K562 (cell line): Measurements from ENCODE around the gene KCNC3. TPM values are rescaled to one million over a fixed set of nuclear protein-coding genes. Genes with fewer than 3 reads are reported as not detected.

Experiments used
- DIDO1 ChIP-seq: fragments of 450-650 bp; IDR thresholded peaks from 2 replicates; pipeline ENCODE4 v1.6.1; 2016; ENCODE audit warnings: low read depth, missing biosample characterization, missing genetic modification characterization
- DMBX1 ChIP-seq: fragments of 250-450 bp; sonication (Bioruptor Pico); IDR thresholded peaks from 2 replicates; pipeline ENCODE4 v1.8.0; 2022; ENCODE audit warnings: inconsistent platforms, mild to moderate bottlenecking, moderate library complexity, borderline replicate concordance
- EHMT2 ChIP-seq: fragments of 450-650 bp; IDR thresholded peaks from 2 replicates; pipeline ENCODE4 v1.6.1; 2018; ENCODE audit warnings: antibody characterized with exemption
- ELF4 ChIP-seq: fragments of 450-650 bp; formaldehyde crosslinking; IDR thresholded peaks from 2 replicates; pipeline ENCODE4 v1.4.0; 2022; ENCODE audit warnings: missing genetic modification characterization
- HDAC1 ChIP-seq, 2 experiments: fragments of 450-650 bp; IDR thresholded peaks; 2 replicates each; pipeline ENCODE4 v1.6.1; 2016 to 2017; ENCODE audit warnings: inconsistent platforms in 1 of 2, mild to moderate bottlenecking in 1 of 2, moderate library complexity in 1 of 2
- KDM1A ChIP-seq, 2 experiments: fragments of 450-650 bp; IDR thresholded peaks; 2 replicates each; pipeline ENCODE4 v1.6.1; 2016; ENCODE audit warnings: mild to moderate bottlenecking in 2 of 2
- L3MBTL2 ChIP-seq: fragments of 450-650 bp; IDR thresholded peaks from 2 replicates; pipeline ENCODE4 v1.6.1; 2016; ENCODE audit warnings: mild to moderate bottlenecking, moderate library complexity
- POLR2B ChIP-seq: fragments of 450-650 bp; IDR thresholded peaks from 2 replicates; pipeline ENCODE4 v1.6.1; 2018; ENCODE audit warnings: low read depth; ENCODE audit not compliant: partially characterized antibody
- SMARCE1 ChIP-seq: fragments of 450-650 bp; IDR thresholded peaks from 2 replicates; pipeline ENCODE4 v1.7.1; 2016; ENCODE audit warnings: mild to moderate bottlenecking
- SNIP1 ChIP-seq: fragments of 450-650 bp; IDR thresholded peaks from 2 replicates; pipeline ENCODE4 v1.7.1; 2017; ENCODE audit warnings: low read depth, mild to moderate bottlenecking
- TCF7L2 ChIP-seq: fragments of 150-350 bp; IDR thresholded peaks from 2 replicates; pipeline ENCODE4 v1.6.1; 2016; ENCODE audit warnings: low read depth, mild to moderate bottlenecking, low read length, moderate library complexity
- XRCC5 ChIP-seq: fragments of 200-400 bp; formaldehyde crosslinking; IDR thresholded peaks from 2 replicates; pipeline ENCODE4 v1.6.1; 2017; ENCODE audit warnings: low read depth, mild to moderate bottlenecking, low read length
- ZBTB17 ChIP-seq: fragments of 450-650 bp; formaldehyde crosslinking; IDR thresholded peaks from 2 replicates; pipeline ENCODE4 v1.4.0; 2020; ENCODE audit warnings: mild to moderate bottlenecking
- ZBTB26 ChIP-seq: fragments of 450-650 bp; formaldehyde crosslinking; IDR thresholded peaks from 2 replicates; pipeline ENCODE4 v1.4.0; 2022; ENCODE audit warnings: missing genetic modification characterization
- ZNF282 ChIP-seq: sonication (generic); formaldehyde crosslinking; IDR thresholded peaks from 2 replicates; pipeline ENCODE4 v1.8.1; 2023; ENCODE audit warnings: missing genetic modification reagents
- ZNF408 ChIP-seq: fragments of 250-450 bp; sonication (Bioruptor Pico); IDR thresholded peaks from 2 replicates; pipeline ENCODE4 v1.4.0; 2020; ENCODE audit warnings: low read depth, mild to moderate bottlenecking, moderate library complexity
- ZNF449 ChIP-seq: fragments of 250-450 bp; sonication (Bioruptor Pico); IDR thresholded peaks from 2 replicates; pipeline ENCODE4 v1.8.0; 2022; ENCODE audit warnings: moderate library complexity, mild to moderate bottlenecking, inconsistent platforms
- ZNF830 ChIP-seq: fragments of 250-450 bp; sonication (Bioruptor Pico); IDR thresholded peaks from 2 replicates; pipeline ENCODE4 v1.5.0; 2021; ENCODE audit warnings: mild to moderate bottlenecking
- polyA plus RNA-seq, 8 experiments: library from polyadenylated mRNA; depleted of rRNA in 4 of 8; stranded (reverse) in 5 of 8; unstranded in 3 of 8; fragments of >200 nt; fragmentation: Nextera tagmentation in 2 of 8; fragmentation: Illumina TruSeq in 1 of 8; extraction: Ambion mirVana in 2 of 8; extraction: Trizol in 1 of 8; gene quantifications; 2 replicates each; pipeline versions ENCODE4 v1.2.1 to v1.2.3, GENCODE V29; 2011 to 2014; ENCODE audit warnings: inconsistent platforms in 1 of 8, missing spikeins in 1 of 8
- total RNA-seq, 7 experiments: library from RNA; depleted of rRNA in 6 of 7; stranded (reverse); fragments of >200 nt in 6 of 7; fragmentation: Illumina TruSeq in 2 of 7; extraction: Trizol in 2 of 7; gene quantifications; 2 replicates each; pipeline versions ENCODE4 v1.2.1 to v1.2.3, GENCODE V29; 2011 to 2021; ENCODE audit warnings: low replicate concordance in 1 of 7
- TF ChIP-seq, protein P1 (sequence below): sonication (generic); formaldehyde crosslinking; IDR thresholded peaks from 2 replicates; pipeline ENCODE4 v1.4.0; 2020; ENCODE audit warnings: mild to moderate bottlenecking, missing genetic modification reagents
- TF ChIP-seq, protein P2 (sequence below): fragments of 450-650 bp; IDR thresholded peaks from 2 replicates; pipeline ENCODE4 v1.7.0; 2016; ENCODE audit warnings: borderline replicate concordance
- TF ChIP-seq, protein P3 (sequence below): sonication (generic); formaldehyde crosslinking; IDR thresholded peaks from 2 replicates; pipeline ENCODE4 v1.8.1; 2023; ENCODE audit warnings: mild to moderate bottlenecking, missing genetic modification reagents

The KCNC3 gene
- total and polyA plus RNA-seq, 9 of the 15 experiments (the other 6 are each of a cell fraction or from before 2014, with no cell fraction given): 0.03 to 26.2 (median 2.0) TPM

- TF ChIP-seq SMARCE1: 0 out of 2 replicates have a peak, but pooled peaks have one; percentile 8
- no peak for TF ChIP-seq EHMT2
- TF ChIP-seq, protein P1, sequence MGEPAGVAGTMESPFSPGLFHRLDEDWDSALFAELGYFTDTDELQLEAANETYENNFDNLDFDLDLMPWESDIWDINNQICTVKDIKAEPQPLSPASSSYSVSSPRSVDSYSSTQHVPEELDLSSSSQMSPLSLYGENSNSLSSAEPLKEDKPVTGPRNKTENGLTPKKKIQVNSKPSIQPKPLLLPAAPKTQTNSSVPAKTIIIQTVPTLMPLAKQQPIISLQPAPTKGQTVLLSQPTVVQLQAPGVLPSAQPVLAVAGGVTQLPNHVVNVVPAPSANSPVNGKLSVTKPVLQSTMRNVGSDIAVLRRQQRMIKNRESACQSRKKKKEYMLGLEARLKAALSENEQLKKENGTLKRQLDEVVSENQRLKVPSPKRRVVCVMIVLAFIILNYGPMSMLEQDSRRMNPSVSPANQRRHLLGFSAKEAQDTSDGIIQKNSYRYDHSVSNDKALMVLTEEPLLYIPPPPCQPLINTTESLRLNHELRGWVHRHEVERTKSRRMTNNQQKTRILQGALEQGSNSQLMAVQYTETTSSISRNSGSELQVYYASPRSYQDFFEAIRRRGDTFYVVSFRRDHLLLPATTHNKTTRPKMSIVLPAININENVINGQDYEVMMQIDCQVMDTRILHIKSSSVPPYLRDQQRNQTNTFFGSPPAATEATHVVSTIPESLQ (CRISPR knock-in tag): peak; percentile 80; the same call in 1 of the 2 replicates
- peak; percentile 77; the same call in 1 of the 2 replicates for TF ChIP-seq ZBTB17 (CRISPR knock-in tag)
- 0 out of 2 replicates have a peak, but pooled peaks have one; percentile 44 for TF ChIP-seq TCF7L2
- TF ChIP-seq ZNF449 (CRISPR knock-in tag): no peak
- 0 out of 2 replicates have a peak, but pooled peaks have one; percentile 58 for TF ChIP-seq DIDO1 (tag)
- TF ChIP-seq ZNF830: peak; percentile 78; the same call in 1 of the 2 replicates
- TF ChIP-seq, protein P2, sequence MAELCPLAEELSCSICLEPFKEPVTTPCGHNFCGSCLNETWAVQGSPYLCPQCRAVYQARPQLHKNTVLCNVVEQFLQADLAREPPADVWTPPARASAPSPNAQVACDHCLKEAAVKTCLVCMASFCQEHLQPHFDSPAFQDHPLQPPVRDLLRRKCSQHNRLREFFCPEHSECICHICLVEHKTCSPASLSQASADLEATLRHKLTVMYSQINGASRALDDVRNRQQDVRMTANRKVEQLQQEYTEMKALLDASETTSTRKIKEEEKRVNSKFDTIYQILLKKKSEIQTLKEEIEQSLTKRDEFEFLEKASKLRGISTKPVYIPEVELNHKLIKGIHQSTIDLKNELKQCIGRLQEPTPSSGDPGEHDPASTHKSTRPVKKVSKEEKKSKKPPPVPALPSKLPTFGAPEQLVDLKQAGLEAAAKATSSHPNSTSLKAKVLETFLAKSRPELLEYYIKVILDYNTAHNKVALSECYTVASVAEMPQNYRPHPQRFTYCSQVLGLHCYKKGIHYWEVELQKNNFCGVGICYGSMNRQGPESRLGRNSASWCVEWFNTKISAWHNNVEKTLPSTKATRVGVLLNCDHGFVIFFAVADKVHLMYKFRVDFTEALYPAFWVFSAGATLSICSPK: no peak
- TF ChIP-seq POLR2B: peak; percentile 80
- TF ChIP-seq KDM1A (IDR thresholded peaks at IDR 0.05): no peak
- no peak for TF ChIP-seq ZNF282 (CRISPR knock-in tag)
- peak in 1 of 2 experiments; percentile 84; a peak in 2 of 4 replicates for TF ChIP-seq HDAC1 (IDR thresholded peaks at IDR 0.05)
- no peak; the same call in none of the 2 replicates for TF ChIP-seq L3MBTL2
- TF ChIP-seq XRCC5: peak; percentile 95
- TF ChIP-seq, protein P3, sequence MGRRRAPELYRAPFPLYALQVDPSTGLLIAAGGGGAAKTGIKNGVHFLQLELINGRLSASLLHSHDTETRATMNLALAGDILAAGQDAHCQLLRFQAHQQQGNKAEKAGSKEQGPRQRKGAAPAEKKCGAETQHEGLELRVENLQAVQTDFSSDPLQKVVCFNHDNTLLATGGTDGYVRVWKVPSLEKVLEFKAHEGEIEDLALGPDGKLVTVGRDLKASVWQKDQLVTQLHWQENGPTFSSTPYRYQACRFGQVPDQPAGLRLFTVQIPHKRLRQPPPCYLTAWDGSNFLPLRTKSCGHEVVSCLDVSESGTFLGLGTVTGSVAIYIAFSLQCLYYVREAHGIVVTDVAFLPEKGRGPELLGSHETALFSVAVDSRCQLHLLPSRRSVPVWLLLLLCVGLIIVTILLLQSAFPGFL (CRISPR knock-in tag): no peak
- no peak for TF ChIP-seq SNIP1
- TF ChIP-seq ELF4 (CRISPR knock-in tag): peak; percentile 78; the same call in 1 of the 2 replicates
- no peak for TF ChIP-seq ZBTB26
- no peak for TF ChIP-seq DMBX1 (CRISPR knock-in tag)
- no peak for TF ChIP-seq ZNF408 (CRISPR knock-in tag)
Observed at GRCh38 chr19:50376166-50377050, 47.2 kb upstream of the KCNC3 start, which contains the start of gene NR1H2 (continued).
